Mesendoderm (in vitro differentiated cells): ENCODE data around the gene CDA.

Source experiments
- DNase-seq: peaks from one replicate; pipeline ENCODE4 v3.0.0; 2013
- H2AK5ac ChIP-seq: 2 replicates; pipeline ENCODE4 v1.6.1; 2013; ENCODE audit warnings: low read length, inconsistent platforms
- H2BK120ac ChIP-seq: 2 replicates; pipeline ENCODE4 v1.6.1; 2013; ENCODE audit warnings: low read depth, mild to moderate bottlenecking, low read length, moderate library complexity, mixed read lengths
- H2BK15ac ChIP-seq: replicated peaks from 2 replicates; pipeline ENCODE4 v1.6.1; 2013; ENCODE audit warnings: low read depth, mild to moderate bottlenecking, moderate library complexity
- H2BK5ac ChIP-seq: 2 replicates; pipeline ENCODE4 v1.6.1; 2013; ENCODE audit warnings: low read length, inconsistent platforms
- H3K18ac ChIP-seq: 2 replicates; pipeline ENCODE4 v1.6.1; 2013; ENCODE audit warnings: mild to moderate bottlenecking, low read length, mixed read lengths
- H3K23ac ChIP-seq: one replicate; pipeline ENCODE4 v1.6.1; 2013; ENCODE audit warnings: low read length
- H3K27ac ChIP-seq: 2 replicates; pipeline ENCODE4 v1.5.1; 2013; ENCODE audit warnings: low read depth, mild to moderate bottlenecking, inconsistent platforms, low read length, moderate library complexity
- H3K27me3 ChIP-seq: 2 replicates; pipeline ENCODE4 v1.6.1; 2013; ENCODE audit warnings: low read length, control low read depth, mild to moderate bottlenecking, inconsistent platforms; ENCODE audit not compliant: insufficient read depth, poor library complexity
- H3K36me3 ChIP-seq: 2 replicates; pipeline ENCODE4 v1.6.1; 2013; ENCODE audit warnings: low read length, inconsistent platforms; ENCODE audit not compliant: control insufficient read depth, insufficient read depth
- H3K4ac ChIP-seq: one replicate; pipeline ENCODE4 v1.6.1; 2013; ENCODE audit warnings: low read depth, mild to moderate bottlenecking, low read length, moderate library complexity
- H3K4me1 ChIP-seq: 2 replicates; pipeline ENCODE4 v1.6.1; 2013; ENCODE audit warnings: low read depth, low read length, inconsistent platforms; ENCODE audit not compliant: control insufficient read depth
- H3K4me2 ChIP-seq: 2 replicates; pipeline ENCODE4 v1.6.1; 2013; ENCODE audit warnings: low read length
- H3K4me3 ChIP-seq: 2 replicates; pipeline ENCODE4 v1.5.1; 2013; ENCODE audit warnings: mild to moderate bottlenecking, low read length
- H3K56ac ChIP-seq: one replicate; pipeline ENCODE4 v1.6.1; 2013; ENCODE audit warnings: low read length
- H3K79me1 ChIP-seq: 2 replicates; pipeline ENCODE4 v1.6.1; 2013; ENCODE audit warnings: low read length, inconsistent platforms
- H3K79me2 ChIP-seq: 2 replicates; pipeline ENCODE4 v1.6.1; 2013; ENCODE audit warnings: mild to moderate bottlenecking, low read length; ENCODE audit not compliant: control insufficient read depth, insufficient read depth
- H3K9ac ChIP-seq: 2 replicates; pipeline ENCODE4 v1.6.1; 2013; ENCODE audit warnings: low read length, inconsistent platforms
- H4K5ac ChIP-seq: one replicate; pipeline ENCODE4 v1.6.1; 2013; ENCODE audit warnings: low read length
- H4K8ac ChIP-seq: one replicate; pipeline ENCODE4 v1.6.1; 2013; ENCODE audit warnings: low read depth, mild to moderate bottlenecking, control low read depth, low read length, moderate library complexity
- WGBS: extraction: QIAGEN DNeasy Blood & Tissue Kit; methylation state at CpG from one replicate; pipeline ENCODE4 v1.1.7; 2013; ENCODE audit warnings: low lambda C conversion rate, missing lambda C conversion rate; ENCODE audit not compliant: insufficient coverage; ENCODE audit errors: extremely low coverage; 5-methylcytosine and 5-hydroxymethylcytosine counted together

The CDA gene

DNA sequence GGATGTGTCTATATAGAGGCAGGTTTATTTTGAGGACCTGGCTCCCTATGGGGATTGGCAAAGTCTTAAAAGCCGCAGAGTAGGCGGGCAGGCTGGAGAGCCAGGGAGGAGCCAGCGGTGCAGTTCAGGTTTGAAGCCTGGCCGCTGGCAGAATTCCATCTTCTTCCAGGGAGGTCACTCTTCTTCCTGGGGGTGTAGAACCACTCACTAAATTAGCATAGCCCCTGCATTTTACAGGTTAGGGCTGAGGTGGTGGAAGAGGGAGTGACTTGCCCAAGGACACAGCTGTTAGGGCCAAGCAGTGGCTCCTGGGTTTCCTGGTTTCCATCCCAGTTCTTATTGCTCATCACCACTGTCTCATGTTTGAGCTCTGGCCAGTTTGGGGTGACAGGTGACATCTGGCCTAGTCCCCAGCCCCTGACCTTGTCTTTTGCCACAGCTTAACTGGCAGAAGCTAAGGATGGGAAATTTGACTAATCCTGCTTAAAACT, 45.7 kb downstream of the CDA start:
- Histone ChIP-seq H3K4ac (no peak overlapping the region), H2AK5ac (no peak overlapping the region), H3K56ac (peak overlapping the region; percentile 93), H3K9ac (peak overlapping the region; percentile 75), H3K36me3 (peaks cover 1% of the 10 kb centered on the region), H3K27ac (no peak overlapping the region), H2BK120ac (no peak overlapping the region), H2BK15ac (no peak overlapping the region), H4K5ac (no peak overlapping the region), H3K4me1 (peaks cover 2% of the 10 kb centered on the region), H3K79me2 (no peaks in the 10 kb centered on the region), H3K23ac (no peak overlapping the region), H2BK5ac (no peak overlapping the region), H3K79me1 (no peaks in the 10 kb centered on the region), H3K18ac (no peak overlapping the region), H3K4me2 (peak overlapping the region; percentile 99), H4K8ac (no peak overlapping the region), H3K4me3 (peak overlapping the region; percentile 77), H3K27me3 (no peaks in the 10 kb centered on the region)
- WGBS: no CpG with 5 or more reads among the region's 4 CpGs
- DNase-seq: peak; percentile 88

DNA sequence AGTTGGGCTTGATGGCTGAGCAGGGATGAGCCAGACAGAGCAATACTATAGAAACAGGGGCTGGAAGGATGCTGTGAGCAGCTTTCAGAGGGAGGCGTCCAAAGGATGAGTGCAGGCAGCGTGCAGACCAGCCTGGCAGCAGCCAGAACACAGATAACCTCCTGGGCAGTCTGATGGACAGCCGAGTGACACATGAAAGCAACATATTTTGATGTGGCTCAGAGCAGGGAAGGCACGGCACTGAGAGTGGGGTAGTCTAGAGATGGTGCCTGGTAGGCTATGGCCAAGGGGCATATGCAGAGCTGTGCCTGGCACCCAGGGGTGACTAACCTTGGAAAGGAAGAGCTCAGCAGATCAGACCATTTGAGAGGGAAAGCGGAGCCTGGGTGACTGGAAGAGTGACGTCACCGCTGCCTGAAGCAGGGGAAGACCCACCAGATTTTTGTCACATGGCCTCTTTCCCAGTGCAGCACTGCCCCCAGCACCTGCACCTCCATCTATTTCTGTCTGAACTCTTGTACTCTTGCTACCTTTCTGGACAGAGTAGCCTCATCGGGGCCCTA, 48.0 kb downstream of the CDA start:
- no peak overlapping the region for H2AK5ac ChIP-seq
- peaks cover 2% of the 10 kb centered on the region for H3K4me1 ChIP-seq
- no peak overlapping the region for H2BK15ac ChIP-seq
- no CpG with 5 or more reads among the region's 8 CpGs for WGBS
- no peak overlapping the region for H3K18ac ChIP-seq
- no peak overlapping the region for H3K23ac ChIP-seq
- no peak overlapping the region for H2BK120ac ChIP-seq
- no peak overlapping the region for H3K27ac ChIP-seq
- H3K9ac ChIP-seq: no peak overlapping the region
- H3K4ac ChIP-seq: no peak overlapping the region
- H3K4me2 ChIP-seq: no peak overlapping the region
- H4K8ac ChIP-seq: no peak overlapping the region
- no peak overlapping the region for H2BK5ac ChIP-seq
- DNase-seq: no peak
- H3K79me1 ChIP-seq: no peaks in the 10 kb centered on the region
- no peak overlapping the region for H3K56ac ChIP-seq
- H3K79me2 ChIP-seq: no peaks in the 10 kb centered on the region
- peaks cover 2% of the 10 kb centered on the region for H3K36me3 ChIP-seq
- H4K5ac ChIP-seq: no peak overlapping the region
- no peaks in the 10 kb centered on the region for H3K27me3 ChIP-seq
- no peak overlapping the region for H3K4me3 ChIP-seq

GRCh38 chr1:20640183-20640597, 51.3 kb downstream of the CDA start:
- Histone ChIP-seq H3K4ac (no peak overlapping the region), H2BK15ac (no peak overlapping the region), H4K8ac (no peak overlapping the region), H3K79me2 (no peaks in the 10 kb centered on the region), H3K4me3 (no peak overlapping the region), H3K18ac (no peak overlapping the region), H2BK120ac (no peak overlapping the region), H3K4me1 (no peaks in the 10 kb centered on the region), H4K5ac (no peak overlapping the region), H3K23ac (no peak overlapping the region), H3K79me1 (no peaks in the 10 kb centered on the region), H3K4me2 (no peak overlapping the region), H3K27me3 (no peaks in the 10 kb centered on the region), H3K9ac (no peak overlapping the region), H2BK5ac (no peak overlapping the region), H3K56ac (no peak overlapping the region), H3K27ac (no peak overlapping the region), H2AK5ac (no peak overlapping the region), H3K36me3 (peaks cover 6% of the 10 kb centered on the region)
- DNase-seq: peak; percentile 67
- WGBS: no CpG with 5 or more reads among the region's 6 CpGs

- H4K5ac ChIP-seq: no peak overlapping the region
Measured at GRCh38 chr1:20641975-20642374, 53.1 kb downstream of the CDA start.

GRCh38 chr1:20643080-20643479, 54.2 kb downstream of the CDA start:
- no peaks in the 10 kb centered on the region for H3K79me2 ChIP-seq
- no peak for DNase-seq
- H3K36me3 ChIP-seq: peaks cover 7% of the 10 kb centered on the region

More at GRCh38 chr1:20641975-20642374, 53.1 kb downstream of the CDA start:
- Histone ChIP-seq H2BK5ac (no peak overlapping the region), H3K27ac (no peak overlapping the region), H3K4ac (no peak overlapping the region), H2BK120ac (no peak overlapping the region), H3K4me1 (no peaks in the 10 kb centered on the region), H3K4me2 (no peak overlapping the region), H3K36me3 (peaks cover 6% of the 10 kb centered on the region), H4K8ac (no peak overlapping the region), H3K23ac (no peak overlapping the region), H3K4me3 (no peak overlapping the region), H3K9ac (no peak overlapping the region), H2AK5ac (no peak overlapping the region), H3K79me2 (no peaks in the 10 kb centered on the region), H2BK15ac (no peak overlapping the region), H3K56ac (no peak overlapping the region), H3K27me3 (no peaks in the 10 kb centered on the region), H3K79me1 (no peaks in the 10 kb centered on the region), H3K18ac (no peak overlapping the region)
- no CpG with 5 or more reads among the region's 10 CpGs for WGBS
- no peak for DNase-seq

DNA sequence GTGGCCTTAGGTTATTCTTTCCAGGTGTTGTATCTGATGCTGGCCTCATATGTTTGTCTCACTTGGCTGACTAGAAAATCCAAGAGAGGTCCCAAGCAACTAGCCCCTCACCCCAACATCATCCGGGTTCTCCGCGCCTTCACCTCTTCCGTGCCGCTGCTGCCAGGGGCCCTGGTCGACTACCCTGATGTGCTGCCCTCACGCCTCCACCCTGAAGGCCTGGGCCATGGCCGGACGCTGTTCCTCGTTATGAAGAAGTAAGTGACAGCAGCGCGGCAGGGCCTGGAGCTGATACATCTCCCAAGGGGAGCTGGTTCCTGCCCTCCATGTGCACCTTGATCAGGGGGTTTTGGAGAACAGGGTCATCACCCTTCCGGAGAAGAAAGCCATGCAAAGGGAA, 55.5 kb downstream of the CDA start:
- Histone ChIP-seq H3K79me1 (no peaks in the 10 kb centered on the region), H3K79me2 (no peaks in the 10 kb centered on the region), H3K18ac (no peak overlapping the region), H3K23ac (no peak overlapping the region), H3K9ac (no peak overlapping the region), H3K4ac (no peak overlapping the region), H3K4me2 (no peak overlapping the region), H4K5ac (no peak overlapping the region), H2BK5ac (no peak overlapping the region), H3K36me3 (peaks cover 10% of the 10 kb centered on the region), H3K27ac (no peak overlapping the region), H3K4me3 (no peak overlapping the region), H3K27me3 (no peaks in the 10 kb centered on the region), H3K4me1 (no peaks in the 10 kb centered on the region), H3K56ac (no peak overlapping the region), H2BK15ac (no peak overlapping the region), H2AK5ac (no peak overlapping the region), H2BK120ac (no peak overlapping the region), H4K8ac (no peak overlapping the region)
- no peak for DNase-seq
- WGBS: no CpG with 5 or more reads among the region's 13 CpGs

More at GRCh38 chr1:20643080-20643479, 54.2 kb downstream of the CDA start:
- H4K8ac ChIP-seq: no peak overlapping the region
- H3K18ac ChIP-seq: no peak overlapping the region
- H4K5ac ChIP-seq: no peak overlapping the region
- H3K9ac ChIP-seq: no peak overlapping the region
- no peak overlapping the region for H2AK5ac ChIP-seq
- H2BK5ac ChIP-seq: no peak overlapping the region
- no peaks in the 10 kb centered on the region for H3K4me1 ChIP-seq
- no CpG with 5 or more reads among the region's 6 CpGs for WGBS
- H3K27me3 ChIP-seq: no peaks in the 10 kb centered on the region
- no peak overlapping the region for H3K27ac ChIP-seq
- H2BK15ac ChIP-seq: no peak overlapping the region
- no peaks in the 10 kb centered on the region for H3K79me1 ChIP-seq
- H3K56ac ChIP-seq: no peak overlapping the region
- H2BK120ac ChIP-seq: no peak overlapping the region
- no peak overlapping the region for H3K23ac ChIP-seq
- H3K4me3 ChIP-seq: no peak overlapping the region
- no peak overlapping the region for H3K4me2 ChIP-seq
- H3K4ac ChIP-seq: no peak overlapping the region
